Activated effector memory CD4-positive, alpha-beta T cell treated with anti-CD3 and anti-CD28 coated beads, Interleukin-2, amount 50 U/mL, for 16 hours (primary cell): Measurements from ENCODE around the gene SUV39H1.
"Not testable (repeated sequence)": the region's sequence is repeated elsewhere in the genome, so short reads cannot be mapped to it uniquely, and the experiment has no call there.

Experiments used
- DNase-seq: peaks from one replicate; pipeline ENCODE4 v3.0.0-alpha.2; 2020

SUV39H1 gene

GRCh38 chrX:48696301-48696908 is at the start of gene SUV39H1:
Gene SUV39H1 (plus strand): TSS chrX:48696734. CDS start chrX:48696785, 51 bp downstream.
- DNase-seq = peak; percentile 94

- DNase-seq = peak; percentile 69
Observed at GRCh38 chrX:48648336-48648751, 48.2 kb upstream of the SUV39H1 start.

DNA sequence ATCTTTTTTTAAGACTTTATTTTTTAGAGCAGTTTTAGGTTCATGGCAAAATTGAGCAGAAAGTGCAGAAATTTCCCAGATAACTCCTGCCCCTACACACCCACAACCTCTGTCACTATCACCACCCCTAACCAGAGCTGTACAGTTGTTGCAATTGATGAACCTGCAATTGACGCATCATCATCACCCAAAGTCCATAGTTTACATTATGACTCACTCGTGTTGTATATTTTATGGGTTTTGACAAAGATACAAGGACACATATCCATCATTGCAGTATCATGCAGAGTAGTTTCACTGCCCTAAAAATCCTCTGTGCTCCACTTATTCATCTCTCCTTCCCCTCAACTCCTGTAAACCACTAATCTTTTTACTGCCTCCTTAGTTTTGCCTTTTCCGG is 47.4 kb upstream of the SUV39H1 start:
- no peak for DNase-seq

DNA sequence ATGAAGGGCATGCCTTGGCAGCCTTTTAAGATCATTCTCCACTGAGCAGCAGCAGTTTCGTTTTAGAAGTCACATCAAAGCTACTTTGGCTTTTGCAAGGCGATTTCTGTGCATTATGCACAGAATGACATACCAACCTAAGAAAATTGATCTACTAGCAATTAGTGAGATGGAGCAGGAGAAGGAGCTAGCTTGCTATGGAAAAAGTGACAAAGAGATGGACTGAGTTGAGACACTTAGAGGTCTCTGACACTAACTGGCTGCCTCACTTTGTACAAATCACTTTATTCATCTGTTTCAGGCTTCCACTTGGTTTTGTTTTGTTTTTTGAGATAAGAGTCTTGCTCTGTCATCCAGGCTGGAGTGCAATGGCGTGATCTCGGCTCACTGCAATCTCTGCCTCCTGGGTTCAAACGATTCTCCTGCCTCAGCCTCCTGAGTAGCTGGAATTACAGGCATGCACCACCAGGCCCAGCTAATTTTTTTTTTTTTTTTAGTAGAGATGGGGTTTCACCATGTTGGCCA is 44.4 kb upstream of the SUV39H1 start:
- DNase-seq = not testable (repeated sequence)

GRCh38 chrX:48654746-48655145 is 41.8 kb upstream of the SUV39H1 start:
- not testable (repeated sequence) for DNase-seq

GRCh38 chrX:48659686-48660085 is 36.8 kb upstream of the SUV39H1 start:
- DNase-seq = not testable (repeated sequence)

DNA sequence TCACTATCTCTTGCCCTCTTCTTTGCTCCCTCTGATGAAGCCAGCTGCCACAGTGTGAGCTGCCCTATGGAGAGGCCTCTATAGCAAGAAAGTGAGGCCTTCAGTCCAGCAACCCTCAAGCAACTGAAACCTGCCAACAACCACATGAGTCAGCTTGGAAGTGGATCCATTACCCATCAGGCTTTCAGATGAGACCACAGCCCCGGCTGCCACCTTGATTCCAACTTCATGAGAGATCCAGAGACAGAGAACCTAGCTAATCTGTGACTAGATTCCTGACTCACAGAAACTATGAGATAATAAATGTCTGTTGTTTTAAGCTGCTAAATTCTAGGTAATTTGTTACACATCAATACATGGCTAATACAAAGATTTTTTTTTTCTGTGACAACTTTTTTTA is 33.3 kb upstream of the SUV39H1 start:
- DNase-seq = no peak

DNA sequence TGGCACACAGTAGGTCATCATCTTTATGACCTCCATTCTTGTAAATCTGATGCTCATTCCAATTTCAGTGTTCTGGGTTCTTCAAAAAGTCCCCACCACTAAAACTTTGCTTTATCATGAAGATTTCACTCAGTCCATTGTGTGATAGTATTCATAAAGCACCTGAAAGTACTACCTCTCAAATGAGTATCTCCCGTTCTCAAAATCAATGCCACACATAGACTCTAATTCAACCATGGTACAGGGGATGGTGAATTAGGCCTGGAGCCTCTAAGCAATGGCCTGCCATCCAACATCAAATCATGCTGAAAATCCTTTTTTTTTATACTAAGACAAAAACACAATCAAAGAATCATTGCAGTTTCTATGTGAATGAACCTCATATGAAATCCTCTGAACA is 32.4 kb upstream of the SUV39H1 start:
- no peak for DNase-seq

- no peak for DNase-seq
Observed at GRCh38 chrX:48665991-48666390, 30.5 kb upstream of the SUV39H1 start.

- no peak for DNase-seq
Observed at GRCh38 chrX:48666649-48667048, 29.9 kb upstream of the SUV39H1 start.

- DNase-seq = no peak
Observed at GRCh38 chrX:48667509-48667908, 29.0 kb upstream of the SUV39H1 start.

- not testable (repeated sequence) for DNase-seq
Observed at GRCh38 chrX:48668187-48668586, 28.3 kb upstream of the SUV39H1 start.

GRCh38 chrX:48676106-48676892 is 20.2 kb upstream of the SUV39H1 start:
- peak; percentile 95 for DNase-seq

DNA sequence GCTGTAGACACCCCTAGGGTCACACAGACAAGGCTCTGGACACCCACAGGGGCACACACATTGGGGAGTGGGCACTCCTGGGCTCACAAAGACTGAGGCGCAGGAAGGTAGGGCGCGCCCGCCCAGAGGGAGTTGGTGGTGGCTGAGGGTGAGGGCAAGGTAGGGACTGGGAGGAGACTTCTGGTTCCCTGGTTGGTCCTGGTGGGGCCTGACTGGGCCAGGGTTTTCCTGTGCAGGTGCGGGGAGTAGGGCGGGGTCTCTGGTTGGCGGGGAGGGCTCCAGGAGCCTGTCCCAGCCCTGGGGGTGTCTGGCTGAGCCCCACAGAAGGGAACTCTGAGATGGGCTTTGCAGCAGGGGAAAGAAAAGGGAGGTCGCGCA is 19.7 kb upstream of the SUV39H1 start:
- DNase-seq = peak; percentile 64

- no peak for DNase-seq
Observed at GRCh38 chrX:48677516-48677915, 19.0 kb upstream of the SUV39H1 start.

- DNase-seq = not testable (repeated sequence)
Observed at GRCh38 chrX:48680467-48680866, 16.1 kb upstream of the SUV39H1 start.

DNA sequence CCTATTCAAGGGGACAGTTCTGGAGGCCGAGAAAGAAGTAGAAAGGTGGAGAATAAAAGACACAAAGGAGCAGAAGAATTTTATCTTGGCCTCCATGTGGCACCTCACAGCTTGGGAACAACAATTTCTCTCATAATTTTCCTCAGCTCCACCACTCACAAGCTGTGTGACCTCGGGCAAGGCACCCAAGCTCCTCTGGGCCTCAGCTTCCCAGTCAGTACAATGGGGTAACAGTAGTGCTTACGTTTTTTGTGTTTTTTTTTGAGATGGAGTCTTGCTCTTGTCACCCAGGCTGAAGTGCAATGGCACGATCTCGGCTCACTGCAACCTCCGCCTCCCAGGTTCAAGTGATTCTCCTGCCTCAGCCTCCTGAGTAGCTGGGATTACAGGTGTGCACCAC is 15.6 kb upstream of the SUV39H1 start:
- DNase-seq = not testable (repeated sequence)

GRCh38 chrX:48681539-48682183 is 14.9 kb upstream of the SUV39H1 start:
- no peak for DNase-seq

DNA sequence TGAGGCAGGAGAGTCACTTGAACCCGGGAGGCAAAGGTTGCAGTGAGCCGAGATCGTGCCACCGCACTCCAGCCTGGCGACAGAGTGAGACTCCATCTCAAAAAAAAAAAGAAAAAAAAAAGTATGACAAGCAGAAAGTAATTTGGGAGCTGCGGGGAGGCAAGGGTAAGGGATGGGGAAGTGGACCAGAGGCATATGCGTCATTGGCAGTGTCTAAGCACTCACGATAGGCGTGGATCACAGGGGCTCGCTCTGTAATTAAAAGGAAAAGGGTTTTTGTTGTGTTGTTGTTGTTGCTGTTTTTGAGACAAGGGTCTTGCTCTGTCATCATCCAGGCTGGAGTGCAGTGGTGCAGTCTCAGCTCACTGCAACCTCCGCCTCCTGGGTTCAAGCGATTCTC is 13.7 kb upstream of the SUV39H1 start:
- DNase-seq = not testable (repeated sequence)

GRCh38 chrX:48683411-48683982 is 13.0 kb upstream of the SUV39H1 start, which contains the start of gene WAS:
Gene WAS (plus strand): TSS chrX:48683799. CDS start chrX:48683854, 55 bp downstream.
- DNase-seq = peak; percentile 74

GRCh38 chrX:48684134-48684533 is 12.4 kb upstream of the SUV39H1 start:
- DNase-seq = no peak

GRCh38 chrX:48685416-48685815 is 11.1 kb upstream of the SUV39H1 start:
- DNase-seq = no peak

GRCh38 chrX:48688531-48689150 is 7.9 kb upstream of the SUV39H1 start:
- DNase-seq = no peak
